A673 (cell line): ENCODE data around the gene RFTN1. TPM values are rescaled to one million over a fixed set of nuclear protein-coding genes. Genes with fewer than 3 reads are reported as not detected.

Source experiments
- BruUV-seq: library from RNA; stranded (reverse); fragments of 400-500 nt; replicated peaks from 2 replicates; lab custom pipeline; 2021; lab: Mats Ljungman, UMichigan
- CTCF ChIA-PET: fragments of 300-600 bp; sonication (Branson Sonifier 250); formaldehyde crosslinking; loops from one replicate; lab custom pipeline; 2022; ENCODE audit warnings: antibody characterized with exemption; lab: Charles Lee
- POLR2A ChIA-PET: fragments of 300-600 bp; sonication (Branson Sonifier 250); formaldehyde crosslinking; loops from one replicate; lab custom pipeline; 2022; ENCODE audit warnings: antibody characterized with exemption; ENCODE audit not compliant: low non-redundant PET; lab: Charles Lee
- DNase-seq: peaks from one replicate; pipeline ENCODE4 v3.0.0-alpha.2; 2015; ENCODE audit warnings: low spot score
- H3K27ac ChIP-seq: fragments of 200-600 bp; sonication (generic); 2 replicates; pipeline ENCODE4 v1.5.1; 2016; ENCODE audit warnings: mixed run types, low read depth, mild to moderate bottlenecking, mixed read lengths, antibody characterized with exemption, low read length; ENCODE audit not compliant: poor library complexity, severe bottlenecking
- H3K27me3 ChIP-seq: fragments of 200-600 bp; sonication (generic); replicated peaks from 2 replicates; pipeline ENCODE4 v1.6.1; 2017; ENCODE audit warnings: mixed run types, low read depth, mild to moderate bottlenecking, mixed read lengths, antibody characterized with exemption, low read length; ENCODE audit not compliant: insufficient read depth, poor library complexity
- H3K36me3 ChIP-seq: fragments of 200-600 bp; sonication (generic); 2 replicates; pipeline ENCODE4 v1.6.1; 2016; ENCODE audit warnings: mixed run types, mild to moderate bottlenecking, mixed read lengths, antibody characterized with exemption, low read length; ENCODE audit not compliant: insufficient read depth, poor library complexity, severe bottlenecking
- H3K4me1 ChIP-seq: fragments of 200-600 bp; sonication (generic); 2 replicates; pipeline ENCODE4 v1.6.1; 2017; ENCODE audit warnings: mixed run types, mild to moderate bottlenecking, mixed read lengths, antibody characterized with exemption, low read length; ENCODE audit not compliant: insufficient read depth, poor library complexity, severe bottlenecking
- H3K4me3 ChIP-seq: fragments of 200-600 bp; sonication (generic); 2 replicates; pipeline ENCODE4 v1.5.1; 2016; ENCODE audit warnings: low read depth, mixed run types, mild to moderate bottlenecking, mixed read lengths, low read length; ENCODE audit not compliant: poor library complexity, severe bottlenecking
- H3K9me3 ChIP-seq: fragments of 200-600 bp; sonication (generic); 2 replicates; pipeline ENCODE4 v1.6.1; 2016; ENCODE audit warnings: mixed run types, low read depth, mild to moderate bottlenecking, mixed read lengths, antibody characterized with exemption, low read length; ENCODE audit not compliant: poor library complexity, severe bottlenecking
- CTCF ChIP-seq: fragments of 300-800, 200-600 bp; sonication (generic); conservative IDR thresholded peaks from 2 replicates; pipeline ENCODE4 v1.5.1; 2017; ENCODE audit warnings: low read depth, mild to moderate bottlenecking, antibody characterized with exemption, low read length, moderate library complexity, mixed read lengths
- EZH2 ChIP-seq: fragments of 200-600 bp; sonication (generic); IDR thresholded peaks from 2 replicates; pipeline ENCODE4 v1.6.1; 2017; ENCODE audit warnings: borderline replicate concordance, low read depth, mild to moderate bottlenecking, mixed read lengths, antibody characterized with exemption, low read length; ENCODE audit not compliant: poor library complexity, severe bottlenecking
- intact Hi-C: fragments of 100-400 bp; cut with micrococcal nuclease; formaldehyde crosslinking; loops from one replicate; pipeline ENCODE4 v1.10.0; 2022; ENCODE audit not compliant: unreplicated experiment
- total RNA-seq: library from RNA; stranded (reverse); gene quantifications from 2 replicates; pipeline ENCODE4 v1.2.3, GENCODE V29; 2021

Gene RFTN1
- total RNA-seq, 1 experiment from 2014 or later, result 0.60 TPM

- no peaks in the 10 kb centered on the region for H3K27me3 ChIP-seq
- ChIA-PET POLR2A (no interaction called here), CTCF (no interaction called here)
- H3K9me3 ChIP-seq, result no peaks in the 10 kb centered on the region
- H3K27ac ChIP-seq, result no peak overlapping the region
- no peaks in the 10 kb centered on the region for H3K36me3 ChIP-seq
- intact Hi-C loops, result no loop called here
- no peak for DNase-seq
- no peak overlapping the region for H3K4me3 ChIP-seq
- BruUV-seq, result no TSS peak
- TF ChIP-seq EZH2 (no peak), CTCF (no peak)
- H3K4me1 ChIP-seq, result peaks cover 3% of the 10 kb centered on the region
These were observed 102.8 kb downstream of the RFTN1 start for GRCh38 chr3:16410659-16411058.

- ChIA-PET POLR2A (no interaction called here), CTCF (no interaction called here)
- no peak overlapping the region for H3K4me3 ChIP-seq
- BruUV-seq, result no TSS peak
- no peak for DNase-seq
- H3K4me1 ChIP-seq, result no peaks in the 10 kb centered on the region
- no peak for TF ChIP-seq EZH2
- TF ChIP-seq CTCF, result no peak
- no peak overlapping the region for H3K27ac ChIP-seq
- H3K27me3 ChIP-seq, result no peaks in the 10 kb centered on the region
- H3K9me3 ChIP-seq, result no peaks in the 10 kb centered on the region
- intact Hi-C loops, result no loop called here
- H3K36me3 ChIP-seq, result no peaks in the 10 kb centered on the region
These were observed 104.5 kb downstream of the RFTN1 start for GRCh38 chr3:16409032-16409431.

GRCh38 chr3:16407366-16407765 is 106.1 kb downstream of the RFTN1 start:
- intact Hi-C loops, result no loop called here
- H3K4me1 ChIP-seq, result no peaks in the 10 kb centered on the region
- ChIA-PET POLR2A (interaction anchor here (0.5 kb wide), 1 partner anchor 10 kb away, joined by 10 read pairs; no protein-coding TSS in a partner anchor), CTCF (no interaction called here)
- DNase-seq, result no peak
- H3K27ac ChIP-seq, result no peak overlapping the region
- TF ChIP-seq EZH2 (no peak), CTCF (no peak)
- H3K36me3 ChIP-seq, result no peaks in the 10 kb centered on the region
- no peak overlapping the region for H3K4me3 ChIP-seq
- H3K9me3 ChIP-seq, result no peaks in the 10 kb centered on the region
- H3K27me3 ChIP-seq, result no peaks in the 10 kb centered on the region
- BruUV-seq, result no TSS peak
